Trophoblast cell (in vitro differentiated cells and primary cell): ENCODE results near the gene INTU.

Experiments used
- DNase-seq, 2 donors: peaks; one replicate each; pipeline ENCODE4 v3.0.0-alpha.2; 2016
- H2AFZ ChIP-seq: 2 replicates; pipeline ENCODE4 v1.6.1; 2013; ENCODE audit warnings: low read length, moderate library complexity, mild to moderate bottlenecking; ENCODE audit not compliant: insufficient read depth, poor library complexity
- H2AK5ac ChIP-seq: 2 replicates; pipeline ENCODE4 v1.6.1; 2013; ENCODE audit warnings: mild to moderate bottlenecking, low read length
- H2BK120ac ChIP-seq: 2 replicates; pipeline ENCODE4 v1.6.1; 2013; ENCODE audit warnings: low read length, mild to moderate bottlenecking, moderate library complexity; ENCODE audit not compliant: insufficient read depth, poor library complexity
- H2BK12ac ChIP-seq: 2 replicates; pipeline ENCODE4 v1.6.1; 2013; ENCODE audit warnings: mild to moderate bottlenecking, low read length, moderate library complexity
- H2BK5ac ChIP-seq: 2 replicates; pipeline ENCODE4 v1.6.1; 2013; ENCODE audit warnings: low read length, low read depth, moderate library complexity, mild to moderate bottlenecking; ENCODE audit not compliant: poor library complexity
- H3K14ac ChIP-seq: 2 replicates; pipeline ENCODE4 v1.6.1; 2013; ENCODE audit warnings: mild to moderate bottlenecking, low read length
- H3K18ac ChIP-seq: 2 replicates; pipeline ENCODE4 v1.6.1; 2013; ENCODE audit warnings: mild to moderate bottlenecking, low read length
- H3K23ac ChIP-seq: 2 replicates; pipeline ENCODE4 v1.6.1; 2013; ENCODE audit warnings: low read length
- H3K27ac ChIP-seq: 2 replicates; pipeline ENCODE4 v1.5.1; 2013; ENCODE audit warnings: low read depth, mild to moderate bottlenecking, inconsistent platforms, low read length, moderate library complexity
- H3K27me3 ChIP-seq: 2 replicates; pipeline ENCODE4 v1.6.1; 2013; ENCODE audit warnings: inconsistent platforms, mild to moderate bottlenecking, low read length, moderate library complexity; ENCODE audit not compliant: insufficient read depth
- H3K36me3 ChIP-seq, 2 experiments: 1 replicate in 1 of 2; 2 replicates in 1 of 2; pipeline ENCODE4 v1.6.1; 2013; ENCODE audit warnings: low read length in 2 of 2, mild to moderate bottlenecking in 2 of 2, moderate library complexity in 1 of 2; ENCODE audit not compliant: insufficient read depth in 2 of 2, control insufficient read depth in 1 of 2
- H3K4ac ChIP-seq: 2 replicates; pipeline ENCODE4 v1.6.1; 2013; ENCODE audit warnings: low read depth, mild to moderate bottlenecking, low read length, moderate library complexity
- H3K4me1 ChIP-seq, 2 experiments: 1 replicate in 1 of 2; 2 replicates in 1 of 2; pipeline ENCODE4 v1.6.1; 2013; ENCODE audit warnings: low read length in 2 of 2, mild to moderate bottlenecking in 2 of 2, moderate library complexity in 1 of 2; ENCODE audit not compliant: insufficient read depth in 2 of 2, control insufficient read depth in 1 of 2
- H3K4me2 ChIP-seq: 2 replicates; pipeline ENCODE4 v1.6.1; 2013; ENCODE audit warnings: inconsistent platforms, mild to moderate bottlenecking, low read length, moderate library complexity
- H3K4me3 ChIP-seq: 2 replicates; pipeline ENCODE4 v1.5.1; 2013; ENCODE audit warnings: mild to moderate bottlenecking, low read depth, low read length, inconsistent platforms
- H3K79me1 ChIP-seq: one replicate; pipeline ENCODE4 v1.6.1; 2013; ENCODE audit warnings: low read length
- H3K79me2 ChIP-seq: 2 replicates; pipeline ENCODE4 v1.6.1; 2013; ENCODE audit warnings: low read length, mild to moderate bottlenecking; ENCODE audit not compliant: control insufficient read depth, insufficient read depth, poor library complexity
- H3K9ac ChIP-seq: 2 replicates; pipeline ENCODE4 v1.6.1; 2013; ENCODE audit warnings: mild to moderate bottlenecking, low read length
- H3K9me3 ChIP-seq: 2 replicates; pipeline ENCODE4 v1.6.1; 2013; ENCODE audit warnings: low read depth, mild to moderate bottlenecking, control low read depth, inconsistent platforms, low read length; ENCODE audit not compliant: insufficient read depth
- H4K12ac ChIP-seq: 2 replicates; pipeline ENCODE4 v1.6.1; 2013; ENCODE audit warnings: low read depth, mild to moderate bottlenecking, low read length, moderate library complexity
- H4K8ac ChIP-seq: 2 replicates; pipeline ENCODE4 v1.6.1; 2013; ENCODE audit warnings: low read depth, mild to moderate bottlenecking, low read length, moderate library complexity
- H4K91ac ChIP-seq: one replicate; pipeline ENCODE4 v1.6.1; 2013; ENCODE audit warnings: low read depth, mild to moderate bottlenecking, low read length, moderate library complexity
- WGBS: extraction: QIAGEN DNeasy Blood & Tissue Kit; methylation state at CpG from one replicate; pipeline ENCODE4 v1.1.7; 2013; ENCODE audit warnings: missing lambda C conversion rate; ENCODE audit not compliant: insufficient read length, insufficient coverage; ENCODE audit errors: extremely low coverage; 5-methylcytosine and 5-hydroxymethylcytosine counted together

Gene INTU

DNA sequence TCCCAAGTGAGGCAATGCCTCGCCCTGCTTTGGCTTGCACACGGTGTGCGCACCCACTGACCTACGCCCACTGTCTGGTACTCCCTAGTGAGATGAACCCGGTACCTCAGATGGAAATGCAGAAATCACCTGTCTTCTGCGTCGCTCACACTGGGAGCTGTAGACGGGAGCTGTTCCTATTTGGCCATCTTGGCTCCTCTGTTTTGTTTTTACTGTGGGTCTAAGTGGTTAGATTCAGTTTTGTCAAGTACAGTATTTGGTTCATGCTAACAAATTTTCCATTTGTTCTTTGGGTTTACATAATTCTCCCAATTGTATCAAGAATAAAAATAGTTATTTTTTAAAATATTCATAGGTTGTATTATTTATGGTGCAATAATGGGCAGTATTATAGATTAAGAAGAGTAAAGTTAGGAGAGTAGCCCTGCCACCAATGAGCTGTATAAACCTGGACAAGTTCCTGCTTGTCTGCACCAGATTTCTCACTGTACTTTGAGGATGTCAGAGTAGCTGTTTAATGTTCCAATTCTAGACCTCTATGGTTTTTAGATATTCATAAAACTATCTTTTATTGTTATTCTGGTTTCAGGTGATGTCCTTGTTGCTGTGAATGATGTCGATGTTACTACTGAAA, 23.4 kb downstream of the INTU start:
- H3K27ac ChIP-seq = no peak overlapping the region
- no peak overlapping the region for H4K12ac ChIP-seq
- no peak overlapping the region for H3K23ac ChIP-seq
- no peak overlapping the region for H2BK5ac ChIP-seq
- H2AK5ac ChIP-seq = no peak overlapping the region
- H3K4me2 ChIP-seq = no peak overlapping the region
- H2BK12ac ChIP-seq = no peak overlapping the region
- no peak overlapping the region for H2BK120ac ChIP-seq
- DNase-seq = no peak
- no peak overlapping the region for H3K14ac ChIP-seq
- H3K79me1 ChIP-seq = no peaks in the 10 kb centered on the region
- WGBS = no CpG with 5 or more reads among the region's 9 CpGs
- no peaks in the 10 kb centered on the region for H3K9me3 ChIP-seq
- H3K36me3 ChIP-seq = no peaks in the 10 kb centered on the region
- H3K79me2 ChIP-seq = no peaks in the 10 kb centered on the region
- H3K4me3 ChIP-seq = no peak overlapping the region
- no peaks in the 10 kb centered on the region for H3K4me1 ChIP-seq
- no peak overlapping the region for H4K8ac ChIP-seq
- no peak overlapping the region for H2AFZ ChIP-seq
- H3K9ac ChIP-seq = no peak overlapping the region
- no peak overlapping the region for H3K18ac ChIP-seq
- H4K91ac ChIP-seq = no peak overlapping the region
- no peak overlapping the region for H3K4ac ChIP-seq
- H3K27me3 ChIP-seq = no peaks in the 10 kb centered on the region

- H3K4me2 ChIP-seq = no peak overlapping the region
- no peak for DNase-seq
- no peak overlapping the region for H2BK120ac ChIP-seq
- no peak overlapping the region for H2AFZ ChIP-seq
- H4K8ac ChIP-seq = no peak overlapping the region
- H2BK5ac ChIP-seq = no peak overlapping the region
- no peak overlapping the region for H3K4me3 ChIP-seq
- H3K9me3 ChIP-seq = no peaks in the 10 kb centered on the region
- WGBS = no CpG with 5 or more reads among the region's 6 CpGs
- H3K14ac ChIP-seq = no peak overlapping the region
- no peaks in the 10 kb centered on the region for H3K79me2 ChIP-seq
- no peaks in the 10 kb centered on the region for H3K36me3 ChIP-seq
- H3K27me3 ChIP-seq = no peaks in the 10 kb centered on the region
- H4K12ac ChIP-seq = no peak overlapping the region
- no peak overlapping the region for H2AK5ac ChIP-seq
- H3K23ac ChIP-seq = no peak overlapping the region
- no peak overlapping the region for H3K27ac ChIP-seq
- H3K4me1 ChIP-seq = no peaks in the 10 kb centered on the region
- no peaks in the 10 kb centered on the region for H3K79me1 ChIP-seq
- no peak overlapping the region for H2BK12ac ChIP-seq
- H4K91ac ChIP-seq = no peak overlapping the region
- no peak overlapping the region for H3K18ac ChIP-seq
- H3K9ac ChIP-seq = no peak overlapping the region
- no peak overlapping the region for H3K4ac ChIP-seq
Observed at GRCh38 chr4:127660284-127660885, 27.6 kb downstream of the INTU start.

- no peak overlapping the region for H2BK12ac ChIP-seq
- H4K12ac ChIP-seq = no peak overlapping the region
- no peak overlapping the region for H2AK5ac ChIP-seq
- no peak overlapping the region for H3K4ac ChIP-seq
- no peaks in the 10 kb centered on the region for H3K9me3 ChIP-seq
- no peaks in the 10 kb centered on the region for H3K79me2 ChIP-seq
- H3K23ac ChIP-seq = no peak overlapping the region
- WGBS = no CpG with 5 or more reads among the region's 2 CpGs
- H3K4me1 ChIP-seq = no peaks in the 10 kb centered on the region
- no peaks in the 10 kb centered on the region for H3K79me1 ChIP-seq
- H3K4me3 ChIP-seq = no peak overlapping the region
- no peak overlapping the region for H2BK120ac ChIP-seq
- H3K27me3 ChIP-seq = no peaks in the 10 kb centered on the region
- no peak overlapping the region for H3K4me2 ChIP-seq
- H3K27ac ChIP-seq = no peak overlapping the region
- H3K18ac ChIP-seq = no peak overlapping the region
- no peaks in the 10 kb centered on the region for H3K36me3 ChIP-seq
- no peak overlapping the region for H4K91ac ChIP-seq
- no peak overlapping the region for H4K8ac ChIP-seq
- no peak overlapping the region for H2BK5ac ChIP-seq
- no peak for DNase-seq
- H3K14ac ChIP-seq = no peak overlapping the region
- no peak overlapping the region for H3K9ac ChIP-seq
- H2AFZ ChIP-seq = no peak overlapping the region
Observed at GRCh38 chr4:127667116-127667515, 34.4 kb downstream of the INTU start.

GRCh38 chr4:127667772-127668171, 35.0 kb downstream of the INTU start:
- H4K8ac ChIP-seq = no peak overlapping the region
- no peaks in the 10 kb centered on the region for H3K36me3 ChIP-seq
- no peak overlapping the region for H3K23ac ChIP-seq
- no peak overlapping the region for H4K91ac ChIP-seq
- H3K27me3 ChIP-seq = no peaks in the 10 kb centered on the region
- no peak overlapping the region for H3K18ac ChIP-seq
- no peak for DNase-seq
- H3K4me1 ChIP-seq = no peaks in the 10 kb centered on the region
- H3K9ac ChIP-seq = no peak overlapping the region
- no peak overlapping the region for H3K4ac ChIP-seq
- no peak overlapping the region for H2AK5ac ChIP-seq
- H2AFZ ChIP-seq = no peak overlapping the region
- no peak overlapping the region for H3K4me3 ChIP-seq
- H2BK12ac ChIP-seq = no peak overlapping the region
- no peak overlapping the region for H4K12ac ChIP-seq
- no peak overlapping the region for H3K27ac ChIP-seq
- no peaks in the 10 kb centered on the region for H3K9me3 ChIP-seq
- H3K4me2 ChIP-seq = no peak overlapping the region
- H3K79me2 ChIP-seq = no peaks in the 10 kb centered on the region
- H3K14ac ChIP-seq = no peak overlapping the region
- H2BK5ac ChIP-seq = no peak overlapping the region
- no peaks in the 10 kb centered on the region for H3K79me1 ChIP-seq
- no peak overlapping the region for H2BK120ac ChIP-seq
- no CpG with 5 or more reads among the region's 2 CpGs for WGBS
